ENCODE measurements around the gene RAPGEF3.

Gene RAPGEF3

DNA sequence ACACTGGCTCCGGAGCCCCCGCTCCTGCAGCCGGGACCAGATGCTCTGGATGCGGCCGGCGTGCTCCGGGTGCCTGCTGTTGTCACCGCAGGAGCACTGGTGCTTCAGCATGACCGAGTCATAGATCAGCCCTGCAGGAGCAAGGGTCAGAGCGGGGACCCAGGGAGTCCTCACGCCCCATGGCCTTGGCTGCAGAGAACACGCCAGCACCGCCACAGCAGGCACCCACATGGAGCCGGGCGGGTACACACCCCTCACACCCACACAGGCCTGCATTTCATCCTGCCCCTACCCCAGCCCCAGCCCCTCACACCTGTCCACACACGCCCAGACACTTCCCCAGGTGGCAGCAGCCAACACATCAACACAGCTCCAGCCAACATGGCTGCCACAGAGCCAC lies 33.2 kb upstream of the RAPGEF3 start:
- in situ Hi-C loops (cut with HindIII; ENCODE audit: low sequenced_read_pairs): no loop called here
- TF ChIP-seq, protein P1, sequence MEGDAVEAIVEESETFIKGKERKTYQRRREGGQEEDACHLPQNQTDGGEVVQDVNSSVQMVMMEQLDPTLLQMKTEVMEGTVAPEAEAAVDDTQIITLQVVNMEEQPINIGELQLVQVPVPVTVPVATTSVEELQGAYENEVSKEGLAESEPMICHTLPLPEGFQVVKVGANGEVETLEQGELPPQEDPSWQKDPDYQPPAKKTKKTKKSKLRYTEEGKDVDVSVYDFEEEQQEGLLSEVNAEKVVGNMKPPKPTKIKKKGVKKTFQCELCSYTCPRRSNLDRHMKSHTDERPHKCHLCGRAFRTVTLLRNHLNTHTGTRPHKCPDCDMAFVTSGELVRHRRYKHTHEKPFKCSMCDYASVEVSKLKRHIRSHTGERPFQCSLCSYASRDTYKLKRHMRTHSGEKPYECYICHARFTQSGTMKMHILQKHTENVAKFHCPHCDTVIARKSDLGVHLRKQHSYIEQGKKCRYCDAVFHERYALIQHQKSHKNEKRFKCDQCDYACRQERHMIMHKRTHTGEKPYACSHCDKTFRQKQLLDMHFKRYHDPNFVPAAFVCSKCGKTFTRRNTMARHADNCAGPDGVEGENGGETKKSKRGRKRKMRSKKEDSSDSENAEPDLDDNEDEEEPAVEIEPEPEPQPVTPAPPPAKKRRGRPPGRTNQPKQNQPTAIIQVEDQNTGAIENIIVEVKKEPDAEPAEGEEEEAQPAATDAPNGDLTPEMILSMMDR (IDR thresholded peaks at IDR 0.05; ENCODE audit: low read depth, low read length, missing control alignments): no peak
- no peak for DNase-seq (ENCODE audit: low read depth)
- H3K4me3 ChIP-seq (ENCODE audit: low read depth, low read length): no peak overlapping the region

DNA sequence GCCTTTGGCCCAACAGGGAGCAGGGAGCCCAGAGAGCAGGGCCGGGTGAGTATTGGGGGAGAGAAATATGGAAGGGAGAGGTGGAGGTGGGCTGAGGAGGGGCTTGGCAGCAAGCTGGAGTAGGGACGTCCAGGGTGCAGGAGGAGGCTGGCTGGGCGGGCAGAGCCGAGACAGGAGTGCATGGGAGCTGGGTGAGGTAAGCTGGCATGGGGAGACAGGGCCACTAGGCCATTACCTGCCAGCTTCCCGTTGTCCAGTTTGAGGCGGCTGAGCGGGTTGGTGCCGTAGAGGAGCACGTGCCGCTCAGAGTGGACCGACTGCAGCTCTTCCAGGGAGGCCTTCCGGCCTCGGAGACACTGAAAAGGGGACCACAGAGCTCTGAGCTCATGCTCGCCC lies 32.7 kb upstream of the RAPGEF3 start:
- no peak overlapping the region for H3K4me3 ChIP-seq (ENCODE audit: low read depth, low read length)
- in situ Hi-C loops (cut with HindIII; ENCODE audit: low sequenced_read_pairs): no loop called here
- DNase-seq (ENCODE audit: low read depth): no peak
- TF ChIP-seq, protein P1 (IDR thresholded peaks at IDR 0.05; ENCODE audit: low read depth, low read length, missing control alignments): no peak

DNA sequence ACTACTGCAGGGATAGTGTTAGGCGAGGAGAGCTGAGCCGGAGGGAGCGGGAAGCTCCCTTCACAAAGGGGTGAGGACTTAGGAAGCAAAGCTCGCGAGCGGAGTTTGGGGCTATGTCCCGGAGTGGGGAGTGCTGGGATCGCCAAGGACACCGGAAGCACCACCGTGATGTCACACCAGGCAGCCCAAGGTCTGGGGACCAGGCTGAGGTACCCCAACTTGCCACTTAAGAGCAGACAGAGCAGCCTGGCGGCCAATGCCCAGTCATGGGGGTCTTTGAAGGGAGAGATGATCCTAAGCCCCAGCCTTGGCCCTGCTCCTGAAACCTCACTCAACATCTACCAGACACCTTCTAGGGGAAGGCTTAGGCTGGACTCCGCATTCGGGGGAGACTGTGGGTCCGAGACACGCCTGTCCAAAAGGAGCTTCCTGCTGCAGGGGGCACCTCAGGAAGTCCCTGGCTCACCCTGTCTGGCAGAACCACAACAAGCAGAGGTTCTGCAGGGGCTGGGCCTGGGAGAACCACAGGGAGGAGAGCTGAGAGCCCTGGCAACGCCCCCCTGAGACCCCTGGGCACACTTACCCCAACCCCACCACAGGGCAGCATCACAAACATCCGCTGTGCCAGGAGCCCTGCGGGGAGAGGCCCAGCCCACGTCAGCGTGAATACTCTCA lies 32.1 kb upstream of the RAPGEF3 start:
- TF ChIP-seq, protein P1 (IDR thresholded peaks at IDR 0.05; ENCODE audit: low read depth, low read length, missing control alignments): no peak
- DNase-seq (ENCODE audit: low read depth): no peak
- in situ Hi-C loops (cut with HindIII; ENCODE audit: low sequenced_read_pairs): no loop called here
- H3K4me3 ChIP-seq (ENCODE audit: low read depth, low read length): no peak overlapping the region

DNA sequence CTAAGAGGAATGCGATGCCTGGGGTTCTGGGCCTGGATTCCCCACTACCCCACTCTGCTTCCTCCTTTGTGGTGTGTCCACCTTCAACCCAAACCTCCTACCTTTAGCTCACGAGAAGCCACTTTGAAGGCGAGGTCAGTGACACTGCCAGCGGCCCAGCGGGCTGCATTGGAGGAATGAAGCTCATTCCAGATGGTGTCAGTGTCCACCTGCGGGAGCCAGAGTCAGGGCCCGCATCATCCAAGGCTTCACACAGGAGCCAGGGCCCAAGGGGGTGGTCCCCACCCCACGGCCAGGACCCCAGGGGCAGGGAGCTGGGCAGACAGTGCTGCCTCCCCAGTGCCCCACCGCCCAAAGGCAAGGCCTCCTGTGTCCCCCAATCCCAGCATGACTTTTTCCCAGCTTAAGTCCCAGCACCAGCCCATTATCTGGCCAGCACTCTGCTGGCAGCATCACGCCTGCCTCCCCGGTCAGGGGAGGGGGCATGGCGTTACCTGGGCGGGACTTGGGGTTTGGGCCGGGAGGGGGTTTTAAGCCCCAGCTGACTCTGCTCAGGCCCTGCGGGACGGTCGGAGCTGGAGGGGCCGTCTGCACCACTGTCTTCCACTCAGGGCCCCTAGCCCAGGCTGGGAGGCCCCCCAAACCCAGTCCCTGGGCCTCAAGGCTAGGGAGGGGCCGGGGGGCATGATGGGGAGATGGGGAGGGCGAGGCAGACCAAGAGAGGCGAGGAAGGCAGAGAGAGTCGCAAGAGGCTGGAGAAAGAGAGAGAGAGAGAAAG lies 31.2 kb upstream of the RAPGEF3 start:
- in situ Hi-C loops (cut with HindIII; ENCODE audit: low sequenced_read_pairs): no loop called here
- no peak overlapping the region for H3K4me3 ChIP-seq (ENCODE audit: low read depth, low read length)
- TF ChIP-seq, protein P1 (IDR thresholded peaks at IDR 0.05; ENCODE audit: low read depth, low read length, missing control alignments): no peak
- no peak for DNase-seq (ENCODE audit: low read depth)

DNA sequence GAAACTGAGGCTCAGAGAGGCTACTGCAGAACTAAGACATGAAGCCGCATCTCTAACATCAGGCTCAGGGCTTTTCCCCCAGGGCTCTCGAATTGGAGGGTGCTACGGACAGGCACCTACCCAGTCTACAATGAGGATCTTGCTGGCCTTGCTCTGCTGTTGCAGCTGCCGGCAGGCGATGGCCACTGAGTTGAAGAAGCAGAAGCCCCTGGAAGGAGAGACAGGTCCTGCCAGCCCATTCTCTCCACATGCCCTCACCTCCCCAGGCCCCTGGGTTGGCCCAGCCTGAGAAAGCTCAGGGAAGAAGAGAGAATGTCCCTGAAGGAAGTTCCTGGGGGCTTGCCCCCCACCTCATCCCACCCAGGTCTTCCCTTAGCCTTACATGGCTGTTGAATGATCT lies 30.5 kb upstream of the RAPGEF3 start:
- TF ChIP-seq, protein P1 (IDR thresholded peaks at IDR 0.05; ENCODE audit: low read depth, low read length, missing control alignments): no peak
- no peak for DNase-seq (ENCODE audit: low read depth)
- in situ Hi-C loops (cut with HindIII; ENCODE audit: low sequenced_read_pairs): no loop called here
- no peak overlapping the region for H3K4me3 ChIP-seq (ENCODE audit: low read depth, low read length)

DNA sequence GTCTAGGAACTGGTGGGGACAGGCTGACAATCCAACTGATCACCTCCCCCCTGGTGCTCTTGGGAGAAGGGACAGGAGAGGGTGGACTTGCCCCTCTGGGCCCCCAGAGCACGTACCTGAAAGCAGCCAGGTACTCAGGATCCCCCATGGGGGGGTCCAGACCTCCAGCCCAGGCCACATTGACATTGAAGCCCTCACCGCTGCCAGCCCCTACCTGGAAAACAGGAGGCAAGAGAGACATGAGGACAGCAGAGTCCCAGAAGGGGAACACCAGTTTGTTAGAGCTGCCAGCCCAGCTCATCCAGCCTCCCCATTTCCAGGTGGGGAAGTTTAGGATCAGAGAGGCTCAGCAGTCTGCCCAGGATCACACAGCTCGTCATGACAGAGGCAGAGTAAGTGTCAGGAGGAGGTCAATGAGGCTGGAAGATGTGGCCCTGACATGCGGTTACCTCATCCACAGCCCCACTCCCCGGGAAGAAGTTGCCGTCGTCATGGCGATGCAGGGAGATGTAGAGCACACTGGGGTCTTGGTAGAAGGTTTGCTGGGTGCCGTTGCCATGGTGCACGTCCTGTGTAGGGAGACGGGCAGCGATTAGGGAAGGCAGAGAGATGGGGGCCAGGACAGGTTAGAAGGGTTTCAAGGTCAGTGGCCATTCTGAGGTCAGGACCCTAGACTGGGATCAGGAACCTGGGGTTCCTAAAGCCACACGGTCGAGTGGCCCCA lies 29.1 kb upstream of the RAPGEF3 start:
- TF ChIP-seq, protein P1 (IDR thresholded peaks at IDR 0.05; ENCODE audit: low read depth, low read length, missing control alignments): no peak
- in situ Hi-C loops (cut with HindIII; ENCODE audit: low sequenced_read_pairs): no loop called here

More for the DNA sequence above, 29.1 kb upstream of the RAPGEF3 start:
- DNase-seq (ENCODE audit: low read depth): no peak
- H3K4me3 ChIP-seq (ENCODE audit: low read depth, low read length): no peak overlapping the region

Data from astrocyte of the cerebellum (primary cell).